HG02938 (cell line): ENCODE data around the gene ST7L.

Source experiments
- ATAC-seq: cut with Tn5 transposase; IDR thresholded peaks from one replicate; pipeline ENCODE4 v1.9.1; 2021; ENCODE audit warnings: mild to moderate bottlenecking, moderate library complexity; ENCODE audit not compliant: unreplicated experiment

Gene ST7L

GRCh38 chr1:112548547-112548946 is 70.4 kb downstream of the ST7L start:
- no peak for ATAC-seq

- no peak for ATAC-seq
Observed at GRCh38 chr1:112546076-112546475, 72.9 kb downstream of the ST7L start.

GRCh38 chr1:112544751-112545150 is 74.2 kb downstream of the ST7L start:
- no peak for ATAC-seq

- ATAC-seq = no peak
Observed at GRCh38 chr1:112544011-112544688, 74.8 kb downstream of the ST7L start.

- no peak for ATAC-seq
Observed at GRCh38 chr1:112542206-112542973, 76.6 kb downstream of the ST7L start.

GRCh38 chr1:112541299-112541698 is 77.6 kb downstream of the ST7L start:
- ATAC-seq = no peak

- no peak for ATAC-seq
Observed at GRCh38 chr1:112540226-112540794, 78.6 kb downstream of the ST7L start.

GRCh38 chr1:112538883-112539282 is 80.1 kb downstream of the ST7L start:
- ATAC-seq = no peak

- ATAC-seq = no peak
Observed at GRCh38 chr1:112537456-112537855, 81.5 kb downstream of the ST7L start.

GRCh38 chr1:112536561-112536960 is 82.4 kb downstream of the ST7L start:
- no peak for ATAC-seq

GRCh38 chr1:112533029-112533428 is 85.9 kb downstream of the ST7L start:
- no peak for ATAC-seq

- ATAC-seq = no peak
Observed at GRCh38 chr1:112532064-112532463, 86.9 kb downstream of the ST7L start.

GRCh38 chr1:112530832-112531231 is 88.1 kb downstream of the ST7L start:
- ATAC-seq = no peak

GRCh38 chr1:112529301-112529700 is 89.6 kb downstream of the ST7L start:
- no peak for ATAC-seq

- no peak for ATAC-seq
Observed at GRCh38 chr1:112528076-112528475, 90.9 kb downstream of the ST7L start.

GRCh38 chr1:112527266-112528010 is 91.5 kb downstream of the ST7L start:
- no peak for ATAC-seq

GRCh38 chr1:112524986-112525385 is 94.0 kb downstream of the ST7L start:
- ATAC-seq = no peak

GRCh38 chr1:112524251-112524650 is 94.7 kb downstream of the ST7L start:
- no peak for ATAC-seq

GRCh38 chr1:112522621-112523020 is 96.3 kb downstream of the ST7L start:
- no peak for ATAC-seq

- no peak for ATAC-seq
Observed at GRCh38 chr1:112520166-112520565, 98.8 kb downstream of the ST7L start.

- no peak for ATAC-seq
Observed at GRCh38 chr1:112518186-112518585, 100.8 kb downstream of the ST7L start.
